HepG2 (cell line): ENCODE results near the gene BIN1. TPM values are rescaled to one million over a fixed set of nuclear protein-coding genes. Genes with fewer than 3 reads are reported as not detected.

ENCODE experiments used
- ATAC-seq: fragments of 200-7000 bp; cut with Tn5 transposase; 3 replicates; pipeline ENCODE4 v1.9.1; 2020; ENCODE audit warnings: mild to moderate bottlenecking, moderate library complexity
- BruUV-seq: library from RNA; stranded (reverse); fragments of 400-500 nt; replicated peaks from 2 replicates; lab custom pipeline; 2021; lab: Mats Ljungman, UMichigan
- CTCF ChIA-PET: fragments of 300-600 bp; formaldehyde crosslinking; extraction: SDS; loops from one replicate; lab custom pipeline; 2021; ENCODE audit warnings: low total read pairs, inconsistent platforms, low intra/inter-chr PET ratio; lab: Yijun Ruan, JAX
- POLR2A ChIA-PET: fragments of 350-600 bp; sonication (Branson Sonifier 250); formaldehyde crosslinking; loops from one replicate; lab custom pipeline; 2020; ENCODE audit warnings: antibody characterized with exemption, inconsistent platforms; lab: Yijun Ruan, JAX
- DNase-seq: peaks from one replicate; pipeline ENCODE4 v3.0.0-alpha.2; 2015; ENCODE audit warnings: low spot score
- FAIRE-seq: peaks from 3 replicates; lab custom pipeline; 2011; peaks lifted over from hg19 to GRCh38; lab: Jason Lieb, UNC
- H2AFZ ChIP-seq: one replicate; pipeline ENCODE4 v1.6.1; 2011; ENCODE audit warnings: low read length, inconsistent platforms
- H3K27ac ChIP-seq: fragments of 300-600 bp; 3 replicates; pipeline ENCODE4 v1.8.0; 2011; ENCODE audit warnings: mixed run types, mild to moderate bottlenecking, mixed read lengths, low read length, inconsistent platforms; ENCODE audit not compliant: insufficient read depth; ENCODE audit errors: extremely low read length
- H3K27me3 ChIP-seq, 2 experiments: fragments of 200-600 bp in 1 of 2; 2 replicates in 1 of 2; 3 replicates in 1 of 2; pipeline versions ENCODE4 v1.6.0 to v1.8.0; 2011; ENCODE audit warnings: low read length in 2 of 2, mild to moderate bottlenecking in 2 of 2, moderate library complexity in 2 of 2, inconsistent platforms in 1 of 2; ENCODE audit not compliant: insufficient read depth in 2 of 2, control insufficient read depth in 1 of 2
- H3K36me3 ChIP-seq, 2 experiments: fragments of 200-600 bp in 1 of 2; replicated peaks in 1 of 2; 2 replicates in 1 of 2; 3 replicates in 1 of 2; pipeline versions ENCODE4 v1.5.1 to v1.8.0; 2011; ENCODE audit warnings: low read length in 2 of 2, inconsistent platforms in 1 of 2; ENCODE audit not compliant: insufficient read depth in 2 of 2, control insufficient read depth in 1 of 2
- H3K4me1 ChIP-seq: 2 replicates; pipeline ENCODE4 v1.5.1; 2012; ENCODE audit warnings: low read length, inconsistent platforms; ENCODE audit not compliant: insufficient read depth
- H3K4me2 ChIP-seq: 2 replicates; pipeline ENCODE4 v1.6.0; 2011; ENCODE audit warnings: low read depth, low read length, inconsistent platforms
- H3K4me3 ChIP-seq, 3 experiments: fragments of 200-600 bp in 1 of 3; sonication (generic), shearing (Covaris generic) in 1 of 3; replicated peaks in 1 of 3; 2 replicates each; pipeline ENCODE4 v1.5.1; 2011 to 2016; ENCODE audit warnings: low read length in 3 of 3, inconsistent platforms in 2 of 3, low read depth in 2 of 3, mild to moderate bottlenecking in 2 of 3, control low read depth in 1 of 3, mixed read lengths in 1 of 3; ENCODE audit not compliant: insufficient read depth in 1 of 3
- H3K79me2 ChIP-seq: one replicate; pipeline ENCODE4 v1.6.1; 2011; ENCODE audit warnings: low read length, inconsistent platforms; ENCODE audit not compliant: insufficient read depth
- H3K9ac ChIP-seq: 2 replicates; pipeline ENCODE4 v1.6.0; 2011; ENCODE audit warnings: mild to moderate bottlenecking, low read depth, low read length, inconsistent platforms; ENCODE audit not compliant: insufficient read depth
- H3K9me3 ChIP-seq: 2 replicates; pipeline ENCODE4 v1.5.1; 2012; ENCODE audit warnings: mild to moderate bottlenecking, low read length
- H4K20me1 ChIP-seq: 2 replicates; pipeline ENCODE4 v1.6.0; 2011; ENCODE audit warnings: inconsistent platforms, mild to moderate bottlenecking, low read length, moderate library complexity; ENCODE audit not compliant: insufficient read depth
- ATF6 ChIP-seq: sonication (generic); formaldehyde crosslinking; conservative IDR thresholded peaks from 2 replicates; pipeline ENCODE4 v1.4.0; 2020; ENCODE audit warnings: missing genetic modification reagents
- BCL6 ChIP-seq: IDR thresholded peaks from 2 replicates; pipeline ENCODE4 v1.6.1; 2016; ENCODE audit warnings: missing genetic modification reagents, missing compliant biosample characterization
- DR1 ChIP-seq: sonication (generic); formaldehyde crosslinking; IDR thresholded peaks from 2 replicates; pipeline ENCODE4 v1.8.0; 2021; ENCODE audit warnings: mild to moderate bottlenecking, missing genetic modification reagents, inconsistent platforms
- HNRNPK ChIP-seq: fragments of 200-400 bp; formaldehyde crosslinking; IDR thresholded peaks from 2 replicates; pipeline ENCODE4 v1.6.1; 2018; ENCODE audit warnings: low read length, low read depth, moderate library complexity, mild to moderate bottlenecking; ENCODE audit not compliant: poor library complexity, severe bottlenecking
- HOXD1 ChIP-seq: sonication (generic); formaldehyde crosslinking; IDR thresholded peaks from 2 replicates; pipeline ENCODE4 v1.5.0; 2020; ENCODE audit warnings: missing genetic modification reagents
- ISL2 ChIP-seq: sonication (generic); formaldehyde crosslinking; IDR thresholded peaks from 2 replicates; pipeline ENCODE4 v1.5.0; 2020; ENCODE audit warnings: missing genetic modification reagents
- JDP2 ChIP-seq: sonication (generic); formaldehyde crosslinking; IDR thresholded peaks from 2 replicates; pipeline ENCODE4 v1.8.1; 2022; ENCODE audit warnings: missing genetic modification reagents, borderline replicate concordance
- KDM5A ChIP-seq: fragments of 200-600 bp; sonication (generic); IDR thresholded peaks from 2 replicates; pipeline ENCODE4 v1.7.0; 2018; ENCODE audit warnings: antibody characterized with exemption, mild to moderate bottlenecking, low read length, borderline replicate concordance
- PHF5A ChIP-seq: IDR thresholded peaks from one replicate; pipeline ENCODE4 v1.6.1; 2018; ENCODE audit warnings: low read depth, missing genetic modification reagents; ENCODE audit not compliant: unreplicated experiment
- PHF8 ChIP-seq: sonication (generic); formaldehyde crosslinking; IDR thresholded peaks from 2 replicates; pipeline ENCODE4 v1.5.0; 2020; ENCODE audit warnings: missing genetic modification reagents
- POLR2AphosphoS2 ChIP-seq: IDR thresholded peaks from 2 replicates; pipeline ENCODE4 v1.6.1; 2011; ENCODE audit warnings: low read depth, low read length, improper control_type of control experiment
- SRSF9 ChIP-seq: fragments of 200-400 bp; formaldehyde crosslinking; IDR thresholded peaks from 2 replicates; pipeline ENCODE4 v1.6.1; 2018; ENCODE audit warnings: borderline replicate concordance, mild to moderate bottlenecking, low read depth, low read length; ENCODE audit not compliant: insufficient read depth, poor library complexity, severe bottlenecking
- THYN1 ChIP-seq: sonication (generic); formaldehyde crosslinking; IDR thresholded peaks from 2 replicates; pipeline ENCODE4 v1.8.1; 2023; ENCODE audit warnings: low read depth, mild to moderate bottlenecking, moderate library complexity, missing genetic modification reagents, borderline replicate concordance
- TOE1 ChIP-seq: sonication (generic); formaldehyde crosslinking; IDR thresholded peaks from 2 replicates; pipeline ENCODE4 v1.4.0; 2020; ENCODE audit warnings: mild to moderate bottlenecking, missing genetic modification reagents
- TSC22D2 ChIP-seq: sonication (generic); formaldehyde crosslinking; IDR thresholded peaks from 2 replicates; pipeline ENCODE4 v1.5.1; 2020; ENCODE audit warnings: missing genetic modification reagents, mild to moderate bottlenecking, borderline replicate concordance
- ZFP36 ChIP-seq: fragments of 150-350 bp; IDR thresholded peaks from 2 replicates; pipeline ENCODE4 v1.6.1; 2018; ENCODE audit warnings: borderline replicate concordance, low read length, low read depth; ENCODE audit not compliant: partially characterized antibody
- ZNF225 ChIP-seq: sonication (generic); formaldehyde crosslinking; IDR thresholded peaks from 2 replicates; pipeline ENCODE4 v1.4.0; 2020; ENCODE audit warnings: mild to moderate bottlenecking, missing genetic modification reagents
- ZNF562 ChIP-seq: sonication (generic); formaldehyde crosslinking; IDR thresholded peaks from 2 replicates; pipeline ENCODE4 v1.8.0; 2022; ENCODE audit warnings: missing genetic modification reagents, borderline replicate concordance
- ZNF703 ChIP-seq: sonication (generic); formaldehyde crosslinking; IDR thresholded peaks from 2 replicates; pipeline ENCODE4 v1.5.1; 2020; ENCODE audit warnings: missing genetic modification reagents, mild to moderate bottlenecking, moderate library complexity, borderline replicate concordance
- ZNF737 ChIP-seq: sonication (generic); formaldehyde crosslinking; IDR thresholded peaks from 2 replicates; pipeline ENCODE4 v1.5.0; 2020; ENCODE audit warnings: missing genetic modification reagents, mild to moderate bottlenecking, borderline replicate concordance
- ZNF788 ChIP-seq: sonication (generic); formaldehyde crosslinking; IDR thresholded peaks from 2 replicates; pipeline ENCODE4 v1.5.0; 2020; ENCODE audit warnings: mild to moderate bottlenecking, missing genetic modification reagents, borderline replicate concordance
- WGBS: methylation state at CpG from one replicate; pipeline ENCODE4 v1.1.6; 2017; ENCODE audit warnings: low lambda C conversion rate; 5-methylcytosine and 5-hydroxymethylcytosine counted together
- in situ Hi-C: cut with HindIII; loops from 2 replicates; pipeline ENCODE4 v1.10.0; 2017; ENCODE audit warnings: low pct_unique_long_range_greater_than_20kb; ENCODE audit not compliant: extremely low pct_ligation_motif_present
- intact Hi-C: fragments of 100-400 bp; cut with micrococcal nuclease; formaldehyde crosslinking; loops from one replicate; pipeline ENCODE4 v1.10.0; 2022; ENCODE audit not compliant: unreplicated experiment
- polyA plus RNA-seq, 8 experiments: library from polyadenylated mRNA; depleted of rRNA in 3 of 8; stranded (reverse) in 7 of 8; unstranded in 1 of 8; fragments of >200 nt; fragmentation: Illumina TruSeq in 4 of 8; extraction: Trizol in 4 of 8; gene quantifications; 2 replicates each; pipeline versions ENCODE4 v1.2.1 to v1.2.3, GENCODE V29; 2011 to 2016; ENCODE audit warnings: low read depth in 4 of 8, missing spikeins in 1 of 8, mixed read lengths in 1 of 8; ENCODE audit not compliant: insufficient read depth in 1 of 8
- total RNA-seq, 5 experiments: library from RNA; depleted of rRNA; stranded (reverse); fragments of >200 nt; fragmentation: Illumina TruSeq; extraction: Trizol; gene quantifications; 2 replicates each; pipeline ENCODE4 v1.2.3, GENCODE V29; 2016; ENCODE audit warnings: low read depth in 1 of 5
- TF ChIP-seq, protein P1 (sequence below): sonication (generic); formaldehyde crosslinking; IDR thresholded peaks from 2 replicates; pipeline ENCODE4 v1.8.0; 2022; ENCODE audit warnings: mild to moderate bottlenecking, missing genetic modification reagents, borderline replicate concordance
- TF ChIP-seq, protein P2 (sequence below): sonication (generic); formaldehyde crosslinking; IDR thresholded peaks from 2 replicates; pipeline ENCODE4 v1.4.0; 2020; ENCODE audit warnings: missing genetic modification reagents

BIN1 gene
- total and polyA plus RNA-seq, 2 of the 13 experiments (the other 11 are each of a cell fraction or from before 2014, with no cell fraction given) = 0.93 to 1.2 TPM

GRCh38 chr2:127138281-127138680 lies 31.3 kb upstream of the BIN1 start (continued):
- TF ChIP-seq ZNF737 (CRISPR knock-in tag) (no peak), ZFP36 (no peak), BCL6 (CRISPR knock-in tag) (no peak), POLR2AphosphoS2 (no peak), ZNF788 (no peak), SRSF9 (no peak), TOE1 (CRISPR knock-in tag) (no peak), JDP2 (CRISPR knock-in tag) (no peak)
- TF ChIP-seq, protein P1, sequence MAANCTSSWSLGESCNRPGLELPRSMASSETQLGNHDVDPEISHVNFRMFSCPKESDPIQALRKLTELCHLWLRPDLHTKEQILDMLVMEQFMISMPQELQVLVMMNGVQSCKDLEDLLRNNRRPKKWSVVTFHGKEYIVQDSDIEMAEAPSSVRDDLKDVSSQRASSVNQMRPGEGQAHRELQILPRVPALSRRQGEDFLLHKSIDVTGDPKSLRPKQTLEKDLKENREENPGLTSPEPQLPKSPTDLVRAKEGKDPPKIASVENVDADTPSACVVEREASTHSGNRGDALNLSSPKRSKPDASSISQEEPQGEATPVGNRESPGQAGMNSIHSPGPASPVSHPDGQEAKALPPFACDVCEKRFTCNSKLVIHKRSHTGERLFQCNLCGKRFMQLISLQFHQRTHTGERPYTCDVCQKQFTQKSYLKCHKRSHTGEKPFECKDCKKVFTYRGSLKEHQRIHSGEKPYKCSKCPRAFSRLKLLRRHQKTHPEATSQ = no peak

GRCh38 chr2:127137741-127138140 lies 30.8 kb upstream of the BIN1 start:
- no peak overlapping the region for H3K4me2 ChIP-seq
- POLR2A ChIA-PET = no interaction called here
- WGBS = 70% methylated on average over 14 of the region's 15 CpGs
- no peaks in the 10 kb centered on the region for H3K36me3 ChIP-seq
- H2AFZ ChIP-seq = no peak overlapping the region
- H3K4me1 ChIP-seq = no peaks in the 10 kb centered on the region
- BruUV-seq = no TSS peak
- TF ChIP-seq HOXD1 (no peak), PHF5A (no peak), ZNF225 (no peak), ZNF703 (no peak), HNRNPK (no peak), ZNF562 (CRISPR knock-in tag) (no peak), THYN1 (CRISPR knock-in tag) (no peak), PHF8 (CRISPR knock-in tag) (no peak), TSC22D2 (CRISPR knock-in tag) (no peak), KDM5A (no peak), ISL2 (CRISPR knock-in tag) (no peak), DR1 (CRISPR knock-in tag) (no peak), ATF6 (no peak)
- TF ChIP-seq, protein P2, sequence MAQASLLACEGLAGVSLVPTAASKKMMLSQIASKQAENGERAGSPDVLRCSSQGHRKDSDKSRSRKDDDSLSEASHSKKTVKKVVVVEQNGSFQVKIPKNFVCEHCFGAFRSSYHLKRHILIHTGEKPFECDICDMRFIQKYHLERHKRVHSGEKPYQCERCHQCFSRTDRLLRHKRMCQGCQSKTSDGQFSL = no peak
- H3K27me3 ChIP-seq = peaks cover 7 to 31% of the 10 kb centered on the region in 2 experiments
- no peak overlapping the region for H3K9ac ChIP-seq
- H3K4me3 ChIP-seq = no peak overlapping the region
- CTCF ChIA-PET = no interaction called here
- H4K20me1 ChIP-seq = no peaks in the 10 kb centered on the region
- DNase-seq (no peak), FAIRE-seq (no peak), ATAC-seq (peak; percentile 21; the same call in 2 of the 3 replicates)
- in situ Hi-C loops = no loop called here
- H3K9me3 ChIP-seq = no peaks in the 10 kb centered on the region
- H3K79me2 ChIP-seq = no peaks in the 10 kb centered on the region
- H3K27ac ChIP-seq = no peak overlapping the region
- intact Hi-C loops = no loop called here
